Measurements from ENCODE around the gene NCOA7. TPM values are rescaled to one million over a fixed set of nuclear protein-coding genes. Genes with fewer than 3 reads are reported as not detected.

Gene NCOA7
- total and polyA plus RNA-seq, 9 of the 15 experiments (the other 6 are each of a cell fraction or from before 2014, with no cell fraction given) = 5.8 to 14.6 (median 9.3) TPM

DNA sequence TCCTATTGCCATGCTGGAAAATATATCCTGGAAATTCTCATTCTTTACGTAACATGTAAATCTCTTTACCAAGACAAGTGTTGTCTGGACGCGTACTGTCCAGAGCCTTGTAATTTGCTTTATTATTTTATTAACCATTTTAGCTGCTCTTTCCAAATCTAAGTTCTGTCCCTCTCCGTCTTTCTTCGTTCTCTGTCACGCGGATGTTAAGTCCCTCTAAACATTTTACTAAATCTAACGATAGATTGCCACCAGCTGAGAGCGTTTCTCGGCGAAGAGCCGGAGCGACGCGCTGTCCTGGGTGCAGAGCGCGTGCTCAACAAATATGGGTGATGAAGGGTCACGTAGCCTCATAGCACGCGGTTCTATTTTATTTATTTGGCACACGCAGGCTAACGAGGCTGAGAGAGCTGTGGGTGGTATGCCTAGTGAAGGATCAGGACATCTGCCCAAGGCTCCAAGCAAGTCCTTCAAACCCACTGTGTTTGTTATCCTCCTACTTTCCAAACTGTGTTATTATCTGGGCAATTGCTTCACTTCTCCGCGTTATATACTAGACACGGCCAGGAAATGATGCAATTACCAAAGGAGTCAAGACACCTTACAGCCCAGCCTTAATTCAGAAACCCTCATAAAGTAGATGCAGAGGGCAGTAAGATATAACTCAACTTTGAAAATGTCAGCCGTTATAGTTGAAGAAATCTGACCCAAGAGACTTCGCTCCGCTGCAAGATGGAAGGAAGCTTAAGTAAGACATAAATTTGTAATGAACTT, 10.0 kb upstream of the NCOA7 start (continued):
- no peak for TF ChIP-seq SRF (CRISPR knock-in tag; IDR thresholded peaks at IDR 0.05)
- TF ChIP-seq, protein P1, sequence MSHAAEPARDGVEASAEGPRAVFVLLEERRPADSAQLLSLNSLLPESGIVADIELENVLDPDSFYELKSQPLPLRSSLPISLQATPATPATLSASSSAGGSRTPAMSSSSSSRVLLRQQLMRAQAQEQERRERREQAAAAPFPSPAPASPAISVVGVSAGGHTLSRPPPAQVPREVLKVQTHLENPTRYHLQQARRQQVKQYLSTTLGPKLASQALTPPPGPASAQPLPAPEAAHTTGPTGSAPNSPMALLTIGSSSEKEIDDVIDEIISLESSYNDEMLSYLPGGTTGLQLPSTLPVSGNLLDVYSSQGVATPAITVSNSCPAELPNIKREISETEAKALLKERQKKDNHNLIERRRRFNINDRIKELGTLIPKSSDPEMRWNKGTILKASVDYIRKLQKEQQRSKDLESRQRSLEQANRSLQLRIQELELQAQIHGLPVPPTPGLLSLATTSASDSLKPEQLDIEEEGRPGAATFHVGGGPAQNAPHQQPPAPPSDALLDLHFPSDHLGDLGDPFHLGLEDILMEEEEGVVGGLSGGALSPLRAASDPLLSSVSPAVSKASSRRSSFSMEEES (CRISPR knock-in tag; IDR thresholded peaks at IDR 0.05) = no peak; the same call in 1 of the 2 replicates
- no peak for TF ChIP-seq CAMTA2 (CRISPR knock-in tag; conservative IDR thresholded peaks at IDR 0.05)
- no peak; the same call in 1 of the 2 replicates for TF ChIP-seq ZNF134 (CRISPR knock-in tag; conservative IDR thresholded peaks at IDR 0.05)
- TF ChIP-seq, protein P2, sequence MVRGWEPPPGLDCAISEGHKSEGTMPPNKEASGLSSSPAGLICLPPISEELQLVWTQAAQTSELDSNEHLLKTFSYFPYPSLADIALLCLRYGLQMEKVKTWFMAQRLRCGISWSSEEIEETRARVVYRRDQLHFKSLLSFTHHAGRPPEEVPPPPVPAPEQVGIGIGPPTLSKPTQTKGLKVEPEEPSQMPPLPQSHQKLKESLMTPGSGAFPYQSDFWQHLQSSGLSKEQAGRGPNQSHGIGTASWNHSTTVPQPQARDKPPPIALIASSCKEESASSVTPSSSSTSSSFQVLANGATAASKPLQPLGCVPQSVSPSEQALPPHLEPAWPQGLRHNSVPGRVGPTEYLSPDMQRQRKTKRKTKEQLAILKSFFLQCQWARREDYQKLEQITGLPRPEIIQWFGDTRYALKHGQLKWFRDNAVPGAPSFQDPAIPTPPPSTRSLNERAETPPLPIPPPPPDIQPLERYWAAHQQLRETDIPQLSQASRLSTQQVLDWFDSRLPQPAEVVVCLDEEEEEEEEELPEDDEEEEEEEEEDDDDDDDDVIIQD (CRISPR knock-in tag; IDR thresholded peaks at IDR 0.05) = no peak
- TF ChIP-seq, protein P3, sequence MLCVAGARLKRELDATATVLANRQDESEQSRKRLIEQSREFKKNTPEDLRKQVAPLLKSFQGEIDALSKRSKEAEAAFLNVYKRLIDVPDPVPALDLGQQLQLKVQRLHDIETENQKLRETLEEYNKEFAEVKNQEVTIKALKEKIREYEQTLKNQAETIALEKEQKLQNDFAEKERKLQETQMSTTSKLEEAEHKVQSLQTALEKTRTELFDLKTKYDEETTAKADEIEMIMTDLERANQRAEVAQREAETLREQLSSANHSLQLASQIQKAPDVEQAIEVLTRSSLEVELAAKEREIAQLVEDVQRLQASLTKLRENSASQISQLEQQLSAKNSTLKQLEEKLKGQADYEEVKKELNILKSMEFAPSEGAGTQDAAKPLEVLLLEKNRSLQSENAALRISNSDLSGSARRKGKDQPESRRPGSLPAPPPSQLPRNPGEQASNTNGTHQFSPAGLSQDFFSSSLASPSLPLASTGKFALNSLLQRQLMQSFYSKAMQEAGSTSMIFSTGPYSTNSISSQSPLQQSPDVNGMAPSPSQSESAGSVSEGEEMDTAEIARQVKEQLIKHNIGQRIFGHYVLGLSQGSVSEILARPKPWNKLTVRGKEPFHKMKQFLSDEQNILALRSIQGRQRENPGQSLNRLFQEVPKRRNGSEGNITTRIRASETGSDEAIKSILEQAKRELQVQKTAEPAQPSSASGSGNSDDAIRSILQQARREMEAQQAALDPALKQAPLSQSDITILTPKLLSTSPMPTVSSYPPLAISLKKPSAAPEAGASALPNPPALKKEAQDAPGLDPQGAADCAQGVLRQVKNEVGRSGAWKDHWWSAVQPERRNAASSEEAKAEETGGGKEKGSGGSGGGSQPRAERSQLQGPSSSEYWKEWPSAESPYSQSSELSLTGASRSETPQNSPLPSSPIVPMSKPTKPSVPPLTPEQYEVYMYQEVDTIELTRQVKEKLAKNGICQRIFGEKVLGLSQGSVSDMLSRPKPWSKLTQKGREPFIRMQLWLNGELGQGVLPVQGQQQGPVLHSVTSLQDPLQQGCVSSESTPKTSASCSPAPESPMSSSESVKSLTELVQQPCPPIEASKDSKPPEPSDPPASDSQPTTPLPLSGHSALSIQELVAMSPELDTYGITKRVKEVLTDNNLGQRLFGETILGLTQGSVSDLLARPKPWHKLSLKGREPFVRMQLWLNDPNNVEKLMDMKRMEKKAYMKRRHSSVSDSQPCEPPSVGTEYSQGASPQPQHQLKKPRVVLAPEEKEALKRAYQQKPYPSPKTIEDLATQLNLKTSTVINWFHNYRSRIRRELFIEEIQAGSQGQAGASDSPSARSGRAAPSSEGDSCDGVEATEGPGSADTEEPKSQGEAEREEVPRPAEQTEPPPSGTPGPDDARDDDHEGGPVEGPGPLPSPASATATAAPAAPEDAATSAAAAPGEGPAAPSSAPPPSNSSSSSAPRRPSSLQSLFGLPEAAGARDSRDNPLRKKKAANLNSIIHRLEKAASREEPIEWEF (CRISPR knock-in tag; IDR thresholded peaks at IDR 0.05) = 0 out of 2 replicates have a peak, but pooled peaks have one; percentile 55
- TF ChIP-seq NR3C1 (CRISPR knock-in tag; IDR thresholded peaks at IDR 0.05) = no peak
- no peak for TF ChIP-seq TSC22D4 (tag; IDR thresholded peaks at IDR 0.05)
- TF ChIP-seq KLF10 (CRISPR knock-in tag; IDR thresholded peaks at IDR 0.05) = no peak
- no peak for TF ChIP-seq MYNN (IDR thresholded peaks at IDR 0.05)
- TF ChIP-seq MYNN (CRISPR knock-in tag; IDR thresholded peaks at IDR 0.05) = no peak
- TF ChIP-seq, protein P4, sequence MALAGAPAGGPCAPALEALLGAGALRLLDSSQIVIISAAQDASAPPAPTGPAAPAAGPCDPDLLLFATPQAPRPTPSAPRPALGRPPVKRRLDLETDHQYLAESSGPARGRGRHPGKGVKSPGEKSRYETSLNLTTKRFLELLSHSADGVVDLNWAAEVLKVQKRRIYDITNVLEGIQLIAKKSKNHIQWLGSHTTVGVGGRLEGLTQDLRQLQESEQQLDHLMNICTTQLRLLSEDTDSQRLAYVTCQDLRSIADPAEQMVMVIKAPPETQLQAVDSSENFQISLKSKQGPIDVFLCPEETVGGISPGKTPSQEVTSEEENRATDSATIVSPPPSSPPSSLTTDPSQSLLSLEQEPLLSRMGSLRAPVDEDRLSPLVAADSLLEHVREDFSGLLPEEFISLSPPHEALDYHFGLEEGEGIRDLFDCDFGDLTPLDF (CRISPR knock-in tag; IDR thresholded peaks at IDR 0.05) = no peak
- TF ChIP-seq KAT2B (IDR thresholded peaks at IDR 0.05; ENCODE audit: low read depth, low read length) = no peak
- TF ChIP-seq, protein P5, sequence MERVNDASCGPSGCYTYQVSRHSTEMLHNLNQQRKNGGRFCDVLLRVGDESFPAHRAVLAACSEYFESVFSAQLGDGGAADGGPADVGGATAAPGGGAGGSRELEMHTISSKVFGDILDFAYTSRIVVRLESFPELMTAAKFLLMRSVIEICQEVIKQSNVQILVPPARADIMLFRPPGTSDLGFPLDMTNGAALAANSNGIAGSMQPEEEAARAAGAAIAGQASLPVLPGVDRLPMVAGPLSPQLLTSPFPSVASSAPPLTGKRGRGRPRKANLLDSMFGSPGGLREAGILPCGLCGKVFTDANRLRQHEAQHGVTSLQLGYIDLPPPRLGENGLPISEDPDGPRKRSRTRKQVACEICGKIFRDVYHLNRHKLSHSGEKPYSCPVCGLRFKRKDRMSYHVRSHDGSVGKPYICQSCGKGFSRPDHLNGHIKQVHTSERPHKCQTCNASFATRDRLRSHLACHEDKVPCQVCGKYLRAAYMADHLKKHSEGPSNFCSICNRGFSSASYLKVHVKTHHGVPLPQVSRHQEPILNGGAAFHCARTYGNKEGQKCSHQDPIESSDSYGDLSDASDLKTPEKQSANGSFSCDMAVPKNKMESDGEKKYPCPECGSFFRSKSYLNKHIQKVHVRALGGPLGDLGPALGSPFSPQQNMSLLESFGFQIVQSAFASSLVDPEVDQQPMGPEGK (CRISPR knock-in tag; IDR thresholded peaks at IDR 0.05; ENCODE audit: borderline replicate concordance) = no peak
- TF ChIP-seq PTRF (tag; IDR thresholded peaks at IDR 0.05) = no peak
